ENCODE data around the gene SRCAP. TPM values are rescaled to one million over a fixed set of nuclear protein-coding genes. Genes with fewer than 3 reads are reported as not detected.

SRCAP gene
- total and polyA plus RNA-seq, 2 donors from 2014 or later, result 1.6 to 71.9 TPM

GRCh38 chr16:30769379-30770089 lies 70.6 kb downstream of the SRCAP start:
- intact Hi-C loops (cut with DNase I), result no loop called here
- DNase-seq, result peak in 2 of 5 donors; percentile 30 to 75

GRCh38 chr16:30771726-30772125 lies 72.8 kb downstream of the SRCAP start:
- intact Hi-C loops (cut with DNase I), result no loop called here
- H3K4me1 ChIP-seq (ENCODE audit: control insufficient read depth in 2 of 3, insufficient read depth in 2 of 3, low read depth in 1 of 3, low read length in 3 of 3), result peaks cover 0 to 6% (median under 1%) of the 10 kb centered on the region in 3 donors
- peaks cover 5 to 60% (median 41%) of the 10 kb centered on the region in 3 donors for H3K36me3 ChIP-seq (ENCODE audit: control insufficient read depth in 2 of 3, insufficient read depth in 3 of 3, low read length in 3 of 3)
- no peak for FAIRE-seq
- DNase-seq, result peak in 1 of 5 donors; percentile 72
- H3K9me3 ChIP-seq (ENCODE audit: control insufficient read depth in 2 of 3, insufficient read depth in 1 of 3, low read length in 3 of 3), result no peaks in the 10 kb centered on the region
- TF ChIP-seq CTCF (IDR thresholded peaks at IDR 0.05; ENCODE audit: borderline replicate concordance, extremely low read depth, insufficient read depth), result no peak
- H3K27me3 ChIP-seq (ENCODE audit: control insufficient read depth, insufficient read depth, low read length), result no peaks in the 10 kb centered on the region
- H3K27ac ChIP-seq (ENCODE audit: low read depth in 2 of 2, low read length in 2 of 2), result no peak overlapping the region
- H3K9ac ChIP-seq (ENCODE audit: low read length in 3 of 3), result no peak overlapping the region
- H3K4me3 ChIP-seq (ENCODE audit: low read length in 3 of 3), result no peak overlapping the region

More at GRCh38 chr16:30769379-30770089, 70.6 kb downstream of the SRCAP start:
- Histone ChIP-seq H3K27ac (ENCODE audit: low read depth in 2 of 2, low read length in 2 of 2) (no peak overlapping the region), H3K4me1 (ENCODE audit: control insufficient read depth in 2 of 3, insufficient read depth in 2 of 3, low read depth in 1 of 3, low read length in 3 of 3) (no peaks in the 10 kb centered on the region), H3K9me3 (ENCODE audit: control insufficient read depth in 2 of 3, insufficient read depth in 1 of 3, low read length in 3 of 3) (no peaks in the 10 kb centered on the region), H3K36me3 (ENCODE audit: control insufficient read depth in 2 of 3, insufficient read depth in 3 of 3, low read length in 3 of 3) (peaks cover 9 to 82% (median 58%) of the 10 kb centered on the region in 3 donors), H3K9ac (ENCODE audit: low read length in 3 of 3) (no peak overlapping the region), H3K27me3 (ENCODE audit: control insufficient read depth, insufficient read depth, low read length) (no peaks in the 10 kb centered on the region), H3K4me3 (ENCODE audit: low read length in 3 of 3) (no peak overlapping the region)
- no peak for TF ChIP-seq CTCF (IDR thresholded peaks at IDR 0.05; ENCODE audit: borderline replicate concordance, extremely low read depth, insufficient read depth)
- FAIRE-seq, result no peak

GRCh38 chr16:30773826-30774225 lies 74.9 kb downstream of the SRCAP start:
- no peak for FAIRE-seq
- H3K36me3 ChIP-seq (ENCODE audit: control insufficient read depth in 2 of 3, insufficient read depth in 3 of 3, low read length in 3 of 3), result peaks cover 5 to 41% (median 26%) of the 10 kb centered on the region in 3 donors

More at GRCh38 chr16:30773826-30774225, 74.9 kb downstream of the SRCAP start:
- Histone ChIP-seq H3K9ac (ENCODE audit: low read length in 3 of 3) (no peak overlapping the region), H3K27me3 (ENCODE audit: control insufficient read depth, insufficient read depth, low read length) (no peaks in the 10 kb centered on the region), H3K9me3 (ENCODE audit: control insufficient read depth in 2 of 3, insufficient read depth in 1 of 3, low read length in 3 of 3) (no peaks in the 10 kb centered on the region), H3K27ac (ENCODE audit: low read depth in 2 of 2, low read length in 2 of 2) (no peak overlapping the region), H3K4me1 (ENCODE audit: control insufficient read depth in 2 of 3, insufficient read depth in 2 of 3, low read depth in 1 of 3, low read length in 3 of 3) (peaks cover 0 to 10% (median 2%) of the 10 kb centered on the region in 3 donors), H3K4me3 (ENCODE audit: low read length in 3 of 3) (no peak overlapping the region)
- DNase-seq, result peak in 1 of 5 donors; percentile 44
- intact Hi-C loops (cut with DNase I), result no loop called here
- TF ChIP-seq CTCF (IDR thresholded peaks at IDR 0.05; ENCODE audit: borderline replicate concordance, extremely low read depth, insufficient read depth), result no peak

All from kidney (tissue), 14 donors.